HG02970 (cell line): ENCODE data around the gene PROP1.
"Not testable (repeated sequence)": the region's sequence is repeated elsewhere in the genome, so short reads cannot be mapped to it uniquely, and the experiment has no call there.

Experiments
- ATAC-seq: cut with Tn5 transposase; IDR thresholded peaks from one replicate; pipeline ENCODE4 v1.9.1; 2021; ENCODE audit warnings: mild to moderate bottlenecking, moderate library complexity, moderate number of reproducible peaks; ENCODE audit not compliant: unreplicated experiment, low FRiP score

The PROP1 gene

DNA sequence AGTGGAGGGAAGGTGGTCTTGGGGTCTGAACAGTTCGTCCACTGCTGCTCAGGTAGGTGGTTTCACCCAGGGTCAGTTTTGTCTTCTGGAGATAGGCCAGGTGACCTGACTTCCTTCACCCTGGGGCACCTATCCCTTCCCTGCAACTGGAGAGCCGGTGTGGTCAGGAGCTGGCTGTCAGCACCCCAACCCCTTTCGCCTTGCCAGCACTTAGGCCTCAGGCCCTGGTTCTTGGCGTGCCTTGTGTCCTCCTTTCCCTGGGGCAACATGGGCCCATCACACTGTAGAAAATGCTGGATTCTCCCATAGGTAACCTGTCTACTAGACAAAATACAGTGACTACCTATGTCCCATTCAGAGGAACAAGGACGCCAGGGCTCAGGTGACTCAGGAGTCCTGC, 13.1 kb downstream of the PROP1 start:
- no peak for ATAC-seq

GRCh38 chr5:177982072-177982727, 13.8 kb downstream of the PROP1 start:
- no peak for ATAC-seq

- ATAC-seq, result no peak
Measured at GRCh38 chr5:177981296-177982071, 14.6 kb downstream of the PROP1 start.

DNA sequence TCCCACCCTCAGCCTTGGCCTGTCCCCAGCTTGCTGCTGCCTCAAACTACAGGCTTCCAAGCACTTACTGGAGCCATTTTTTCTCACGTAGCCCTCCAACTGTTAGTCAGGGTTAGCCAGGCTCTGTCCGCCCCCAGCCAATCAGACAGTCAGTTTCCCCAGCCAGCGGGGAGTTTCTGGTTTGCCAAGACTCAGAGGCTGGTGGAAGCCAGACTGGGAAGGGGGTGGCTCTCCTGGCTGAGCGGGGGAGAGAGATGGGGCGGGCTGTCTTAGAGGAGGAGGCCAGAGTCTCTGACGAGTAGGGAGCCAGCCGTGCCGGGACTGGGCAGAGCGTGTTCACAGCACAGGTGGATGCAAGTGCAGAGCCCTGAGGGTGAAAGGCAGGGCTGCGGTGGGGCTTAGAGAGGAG, 15.3 kb downstream of the PROP1 start:
- no peak for ATAC-seq

GRCh38 chr5:177977600-177977999, 18.4 kb downstream of the PROP1 start:
- ATAC-seq, result not testable (repeated sequence)

- no peak for ATAC-seq
Measured at GRCh38 chr5:177973066-177973635, 22.9 kb downstream of the PROP1 start.

- ATAC-seq, result no peak
Measured at GRCh38 chr5:177972613-177973012, 23.4 kb downstream of the PROP1 start.

- not testable (repeated sequence) for ATAC-seq
Measured at GRCh38 chr5:177972014-177972413, 24.0 kb downstream of the PROP1 start.

DNA sequence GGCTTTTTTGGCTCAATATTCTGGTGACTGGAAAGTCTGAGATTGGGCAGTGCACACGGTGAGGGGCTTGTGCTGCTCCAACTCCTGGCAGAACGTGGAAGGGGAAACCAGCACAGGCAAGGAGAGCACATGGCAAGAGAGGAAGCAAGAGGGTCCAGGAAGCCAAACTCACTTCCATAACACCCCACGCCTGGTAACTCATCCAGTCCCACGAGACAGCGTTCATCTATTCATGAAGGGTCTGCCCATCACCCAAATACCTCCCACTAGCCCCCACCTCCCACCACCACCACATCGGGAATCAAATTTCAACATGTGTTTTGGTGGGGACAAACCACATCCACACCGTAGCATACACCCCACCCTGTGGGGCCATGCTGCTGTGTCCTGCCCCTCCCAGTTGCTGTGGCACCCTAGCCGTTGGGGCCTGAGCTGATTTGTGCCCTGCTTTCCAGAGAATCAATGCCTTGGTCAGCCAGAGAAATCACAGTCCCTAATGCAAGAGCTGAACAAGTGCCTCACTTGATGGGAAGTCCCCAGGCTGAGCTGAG, 27.3 kb downstream of the PROP1 start:
- ATAC-seq, result no peak

GRCh38 chr5:177967221-177967887, 28.7 kb downstream of the PROP1 start:
- no peak for ATAC-seq

GRCh38 chr5:177966839-177967166, 29.2 kb downstream of the PROP1 start:
- ATAC-seq, result no peak

DNA sequence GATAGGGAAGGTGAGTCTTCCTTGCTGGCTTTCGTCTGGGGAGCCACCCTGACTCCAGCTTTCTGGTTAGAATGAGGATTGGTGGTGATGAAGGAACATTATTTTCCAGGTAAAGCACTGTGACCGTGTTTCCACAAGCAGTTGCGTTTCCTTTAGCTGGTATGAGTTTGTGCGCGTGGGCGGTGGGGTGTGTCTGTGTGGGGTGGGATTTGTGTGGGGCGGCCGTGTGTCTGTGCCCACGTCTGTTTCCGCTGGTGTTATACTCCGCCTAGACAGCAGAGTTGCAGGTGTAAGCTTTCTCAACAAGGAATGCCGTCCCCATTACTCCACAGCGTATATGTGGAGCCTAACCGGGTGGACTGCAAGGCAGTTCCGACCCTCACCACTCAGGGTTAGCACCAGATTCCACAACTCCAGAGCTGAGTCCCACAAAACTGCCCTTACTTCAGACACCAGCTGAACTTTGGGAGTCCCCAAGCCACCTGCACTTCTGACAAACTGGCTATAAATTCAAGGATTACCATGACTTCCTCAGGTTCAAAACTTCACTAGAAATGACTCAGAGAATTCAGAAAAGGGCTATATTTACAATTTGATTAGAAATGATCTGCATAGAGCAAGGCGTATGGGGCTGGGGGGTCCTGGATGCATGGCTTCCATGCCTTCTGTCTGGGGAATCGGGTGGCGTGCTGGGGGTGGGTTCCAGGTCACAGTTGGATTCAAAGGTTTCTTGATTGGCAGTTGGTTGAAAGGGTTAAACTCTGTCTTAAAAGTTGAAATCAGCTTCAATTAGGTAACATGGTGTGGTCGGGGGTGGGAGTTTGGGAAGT, 29.8 kb downstream of the PROP1 start:
- ATAC-seq, result no peak

DNA sequence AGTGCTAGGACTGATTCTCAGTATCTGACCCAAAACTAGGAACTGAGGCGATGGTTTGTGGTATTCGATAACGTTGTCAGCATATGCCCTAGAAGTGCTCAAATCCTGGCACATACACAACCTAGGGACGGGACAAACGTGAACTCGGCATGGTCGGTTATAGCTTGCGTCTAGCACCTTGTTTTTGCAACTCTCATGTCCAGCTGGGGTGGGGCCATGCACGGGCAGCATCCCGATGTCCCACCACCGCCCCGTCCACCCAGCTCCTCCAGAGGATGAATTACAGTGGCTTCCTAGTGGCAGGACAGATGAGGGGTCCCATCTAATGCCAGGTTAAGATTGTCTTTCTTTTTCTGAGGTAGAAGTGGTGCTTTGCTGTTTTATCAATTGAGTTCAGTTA, 31.6 kb downstream of the PROP1 start:
- ATAC-seq, result no peak

- ATAC-seq, result no peak
Measured at GRCh38 chr5:177963966-177964365, 32.1 kb downstream of the PROP1 start.

DNA sequence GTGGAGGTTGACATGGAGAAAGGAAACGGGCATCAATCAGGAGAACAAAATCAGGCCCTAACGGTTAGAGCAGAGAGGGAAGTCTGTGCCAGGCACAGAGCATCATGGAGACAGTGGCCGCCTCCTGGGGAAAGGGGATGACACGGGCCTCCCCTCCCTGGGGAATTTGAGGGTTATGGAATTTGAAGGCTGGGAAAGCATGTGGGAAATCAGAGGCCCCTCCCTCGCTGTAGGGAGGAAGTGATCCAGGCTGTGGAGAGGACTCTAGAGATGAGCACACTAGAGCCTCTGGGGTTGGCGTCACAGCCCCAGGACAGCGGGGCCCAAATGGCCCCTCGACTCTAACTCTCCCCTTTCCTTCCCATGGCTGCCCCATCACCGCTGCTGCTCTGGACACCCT, 36.7 kb downstream of the PROP1 start:
- no peak for ATAC-seq

- no peak for ATAC-seq
Measured at GRCh38 chr5:177958696-177959095, 37.3 kb downstream of the PROP1 start.

DNA sequence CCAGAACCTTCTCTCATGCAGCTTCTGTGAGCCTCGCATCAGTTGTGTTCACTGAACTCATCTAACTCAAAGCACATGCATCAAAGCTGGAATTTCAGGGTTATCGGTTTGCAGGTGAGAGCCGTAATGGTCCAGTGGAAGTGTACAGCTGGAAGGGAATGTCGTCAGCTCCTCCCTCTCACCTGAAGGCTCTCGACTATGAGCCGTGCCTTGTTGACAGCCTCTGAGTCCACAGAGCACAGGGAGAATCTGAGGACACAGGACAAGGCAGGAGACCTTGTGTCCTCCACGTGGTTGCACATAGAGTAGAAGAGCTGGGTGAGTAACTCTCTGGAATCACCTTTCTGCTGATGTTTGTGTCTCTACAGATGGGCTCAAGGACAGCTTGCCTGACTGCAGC, 38.8 kb downstream of the PROP1 start:
- ATAC-seq, result no peak

GRCh38 chr5:177953101-177953500, 42.9 kb downstream of the PROP1 start:
- not testable (repeated sequence) for ATAC-seq

DNA sequence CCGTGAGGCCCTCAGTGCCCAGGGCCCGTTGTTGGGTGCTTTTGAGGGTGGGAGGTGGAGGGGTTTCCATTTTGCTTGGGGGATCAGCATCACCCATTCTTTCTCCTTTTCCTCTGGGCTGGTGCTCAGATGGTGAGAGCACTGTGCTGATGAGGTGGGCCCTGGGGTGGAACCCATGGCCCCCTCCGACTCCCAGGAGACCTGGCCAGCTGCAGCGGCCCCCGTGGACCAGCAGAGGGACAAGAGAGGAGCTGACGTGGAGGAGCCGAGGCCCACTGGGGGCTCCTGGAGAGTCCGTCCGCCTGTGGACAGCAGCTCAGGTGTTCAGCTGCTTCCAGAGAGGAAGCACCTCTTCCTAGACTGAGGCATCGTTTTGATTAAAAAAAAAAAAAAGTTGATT, 46.4 kb downstream of the PROP1 start:
- not testable (repeated sequence) for ATAC-seq

DNA sequence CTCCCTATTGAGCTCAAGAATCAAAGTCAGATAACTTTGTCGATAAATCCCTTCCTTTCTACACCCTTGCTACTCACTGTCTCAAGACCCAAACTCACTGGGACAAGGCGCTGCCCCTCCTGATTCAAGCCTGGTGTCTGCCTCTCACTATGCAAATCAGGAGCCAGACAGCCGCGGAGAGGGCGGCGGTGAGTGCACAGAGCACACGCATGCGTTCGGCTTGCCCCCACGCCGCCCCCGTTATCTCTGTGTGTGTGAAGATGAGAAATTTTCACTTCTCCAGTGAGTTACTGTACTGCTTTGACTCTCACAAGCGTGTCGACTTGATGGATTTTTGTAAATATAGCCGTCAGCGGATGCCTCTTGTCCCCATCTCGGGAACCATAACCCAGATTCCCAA, 47.0 kb downstream of the PROP1 start:
- not testable (repeated sequence) for ATAC-seq
